GM23248 (cell line): ENCODE measurements around the gene CARS1. TPM values are rescaled to one million over a fixed set of nuclear protein-coding genes. Genes with fewer than 3 reads are reported as not detected.

Source experiments
- DNase-seq: peaks from one replicate; pipeline ENCODE4 v3.0.0-alpha.2; 2015
- H2AFZ ChIP-seq: fragments of 200-600 bp; sonication (generic); 2 replicates; pipeline ENCODE4 v1.6.1; 2016; ENCODE audit warnings: antibody characterized with exemption
- H3F3A ChIP-seq: fragments of 200-600 bp; sonication (generic); 2 replicates; pipeline ENCODE4 v1.6.1; 2016; ENCODE audit warnings: mild to moderate bottlenecking, antibody characterized with exemption, mixed run types; ENCODE audit not compliant: insufficient read depth
- H3K27ac ChIP-seq: fragments of 200-600 bp; sonication (generic); 2 replicates; pipeline ENCODE4 v1.5.1; 2016; ENCODE audit warnings: mild to moderate bottlenecking
- H3K27me3 ChIP-seq: fragments of 200-600 bp; sonication (generic); replicated peaks from 2 replicates; pipeline ENCODE4 v1.6.1; 2016; ENCODE audit warnings: mild to moderate bottlenecking; ENCODE audit not compliant: insufficient read depth
- H3K36me3 ChIP-seq: fragments of 200-600 bp; sonication (generic); 2 replicates; pipeline ENCODE4 v1.6.1; 2016; ENCODE audit warnings: low read depth, mild to moderate bottlenecking
- H3K4me1 ChIP-seq: fragments of 200-600 bp; sonication (generic); 2 replicates; pipeline ENCODE4 v1.6.1; 2016; ENCODE audit warnings: mild to moderate bottlenecking; ENCODE audit not compliant: insufficient read depth
- H3K4me2 ChIP-seq: fragments of 200-600 bp; sonication (generic); one replicate; pipeline ENCODE4 v1.6.1; 2016; ENCODE audit warnings: mild to moderate bottlenecking; ENCODE audit not compliant: unreplicated experiment
- H3K4me3 ChIP-seq: fragments of 200-600 bp; sonication (generic); 2 replicates; pipeline ENCODE4 v1.5.1; 2016; ENCODE audit warnings: mild to moderate bottlenecking
- H3K79me2 ChIP-seq: fragments of 200-600 bp; sonication (generic); 2 replicates; pipeline ENCODE4 v1.6.1; 2016; ENCODE audit warnings: mild to moderate bottlenecking; ENCODE audit not compliant: insufficient read depth
- H3K9ac ChIP-seq: fragments of 200-600 bp; sonication (generic); 2 replicates; pipeline ENCODE4 v1.6.1; 2016; ENCODE audit warnings: mild to moderate bottlenecking
- H3K9me2 ChIP-seq: fragments of 200-600 bp; sonication (generic); 2 replicates; pipeline ENCODE4 v1.6.1; 2016; ENCODE audit warnings: mixed run types, mild to moderate bottlenecking, moderate library complexity; ENCODE audit not compliant: insufficient read depth
- H3K9me3 ChIP-seq: fragments of 200-600 bp; sonication (generic); one replicate; pipeline ENCODE4 v1.6.1; 2017; ENCODE audit warnings: low read depth
- H4K20me1 ChIP-seq: fragments of 200-600 bp; sonication (generic); 2 replicates; pipeline ENCODE4 v1.6.0; 2016; ENCODE audit not compliant: insufficient read depth
- EZH2 ChIP-seq: fragments of 200-600 bp; sonication (generic); IDR thresholded peaks from 2 replicates; pipeline ENCODE4 v1.6.1; 2018; ENCODE audit warnings: antibody characterized with exemption, mild to moderate bottlenecking; ENCODE audit not compliant: insufficient read depth, poor library complexity, severe bottlenecking
- EZH2phosphoT487 ChIP-seq: fragments of 200-600 bp; sonication (generic); IDR thresholded peaks from 2 replicates; pipeline ENCODE4 v1.6.1; 2018; ENCODE audit warnings: antibody characterized with exemption, moderate library complexity, mild to moderate bottlenecking, low read depth; ENCODE audit not compliant: insufficient read depth
- WGBS, 2 experiments: methylation state at CpG; one replicate each; pipeline ENCODE4 v1.1.6; 2015 to 2017; ENCODE audit warnings: low lambda C conversion rate in 2 of 2, low coverage in 1 of 2; ENCODE audit errors: missing lambda C conversion rate in 2 of 2; 5-methylcytosine and 5-hydroxymethylcytosine counted together
- in situ Hi-C: fragments of 300-500 bp; cut with MboI; formaldehyde crosslinking; loops from 2 replicates; pipeline ENCODE4 v1.15.0; 2020
- polyA plus RNA-seq: library from polyadenylated mRNA; unstranded; fragments of >200 nt; fragmentation: Nextera tagmentation; extraction: Ambion mirVana; gene quantifications from 2 replicates; pipeline ENCODE4 v1.2.1, GENCODE V29; 2016
- total RNA-seq: library from RNA; depleted of rRNA; stranded (reverse); fragments of >200 nt; shearing (Covaris generic); gene quantifications from 2 replicates; pipeline ENCODE4 v1.2.3, GENCODE V29; 2014

The CARS1 gene
- total and polyA plus RNA-seq, 2 experiments from 2014 or later = 111 to 115 TPM

DNA sequence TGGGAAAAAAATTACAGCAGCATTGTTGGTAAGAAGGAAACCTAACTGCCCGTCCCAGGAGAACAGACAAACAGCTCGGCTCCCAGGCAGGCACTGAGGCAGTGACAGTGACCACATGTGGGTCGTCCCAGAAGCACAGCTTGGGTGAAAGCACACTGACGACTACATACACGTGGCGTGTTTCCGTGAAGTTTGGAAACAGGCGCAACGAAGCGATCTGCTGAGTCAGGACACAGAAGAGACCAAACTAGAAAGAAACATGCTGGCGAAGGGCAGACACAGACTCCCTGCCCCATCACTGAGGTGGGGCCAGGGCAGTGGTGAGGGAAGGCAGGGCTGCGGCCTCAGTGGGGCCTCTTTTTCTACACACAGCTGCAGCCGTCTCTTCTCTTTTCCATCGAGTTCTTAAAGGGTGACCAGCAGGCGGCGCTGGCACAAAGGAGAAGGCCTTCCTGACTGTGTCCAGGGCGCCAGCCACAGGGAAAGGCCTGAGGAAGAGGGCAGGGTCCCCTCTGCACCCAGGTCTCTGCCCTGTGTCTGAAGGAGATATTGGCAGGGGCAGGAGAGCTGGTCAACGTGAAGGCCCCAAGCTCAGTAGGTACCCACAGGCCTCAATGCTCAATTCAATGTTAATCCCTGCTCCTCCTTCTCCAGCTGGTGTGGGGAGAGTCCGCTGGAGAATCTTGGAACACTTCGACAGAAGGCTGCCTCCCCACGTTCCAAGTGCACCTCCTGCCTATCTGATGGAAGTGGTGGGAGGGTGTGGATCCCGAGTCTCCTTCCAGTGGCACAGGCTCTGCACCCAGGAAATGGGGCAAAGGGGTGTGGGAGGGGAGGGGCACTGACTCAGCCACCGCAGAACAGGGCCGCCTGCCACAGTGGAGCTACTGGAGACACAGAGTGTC is 19.9 kb downstream of the CARS1 start:
- in situ Hi-C loops = no loop called here
- no peak overlapping the region for H3K27ac ChIP-seq
- peaks cover 18% of the 10 kb centered on the region; the same call in 1 of the 2 replicates for H4K20me1 ChIP-seq
- H3K36me3 ChIP-seq = peaks cover 82% of the 10 kb centered on the region
- no peak overlapping the region for H3K4me3 ChIP-seq
- no peaks in the 10 kb centered on the region for H3K27me3 ChIP-seq
- no peaks in the 10 kb centered on the region for H3K4me1 ChIP-seq
- H3K79me2 ChIP-seq = peaks cover 92% of the 10 kb centered on the region
- 54% methylated on average over 24 of the region's 24 CpGs for WGBS, 2 experiments
- TF ChIP-seq EZH2 (no peak), EZH2phosphoT487 (no peak)
- H2AFZ ChIP-seq = no peak overlapping the region
- no peaks in the 10 kb centered on the region for H3K9me3 ChIP-seq
- peaks cover 6% of the 10 kb centered on the region; the same call in 1 of the 2 replicates for H3F3A ChIP-seq
- DNase-seq = peak; percentile 86
- no peak overlapping the region for H3K9ac ChIP-seq
- no peak overlapping the region for H3K4me2 ChIP-seq
- H3K9me2 ChIP-seq = no peaks in the 10 kb centered on the region

GRCh38 chr11:3036419-3036818 is 20.8 kb downstream of the CARS1 start:
- Histone ChIP-seq H3K36me3 (peaks cover 76% of the 10 kb centered on the region), H3K4me3 (no peak overlapping the region), H3F3A (peaks cover 6% of the 10 kb centered on the region; the same call in 1 of the 2 replicates), H3K27me3 (no peaks in the 10 kb centered on the region), H3K79me2 (peaks cover 89% of the 10 kb centered on the region), H3K9me2 (no peaks in the 10 kb centered on the region), H3K27ac (no peak overlapping the region), H3K4me1 (no peaks in the 10 kb centered on the region), H3K4me2 (no peak overlapping the region), H4K20me1 (peaks cover 11% of the 10 kb centered on the region; the same call in 1 of the 2 replicates), H3K9me3 (no peaks in the 10 kb centered on the region), H3K9ac (no peak overlapping the region), H2AFZ (no peak overlapping the region)
- 74 to 78% methylated on average over 5 of the region's 5 CpGs for WGBS, 2 experiments
- in situ Hi-C loops = no loop called here
- no peak for TF ChIP-seq EZH2phosphoT487
- no peak for TF ChIP-seq EZH2
- DNase-seq = no peak

DNA sequence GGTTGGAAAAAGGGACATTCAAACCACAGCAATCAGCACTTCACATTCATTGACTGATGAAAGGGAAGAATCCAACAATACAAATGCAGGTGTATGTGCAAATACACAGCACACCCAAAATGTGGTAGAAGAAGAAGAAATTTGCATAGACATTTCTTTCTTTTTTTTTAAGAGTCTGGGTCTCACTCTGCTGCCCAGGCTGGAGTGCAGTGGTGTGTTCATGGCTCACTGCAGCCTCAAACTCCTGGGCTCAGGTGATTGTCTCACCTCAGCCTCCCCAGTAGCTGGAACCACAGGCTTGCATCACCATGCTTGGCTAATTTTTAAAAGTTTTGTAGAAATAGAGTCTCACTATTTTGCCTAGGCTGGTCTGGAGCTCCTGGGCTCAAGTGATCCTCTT is 21.9 kb downstream of the CARS1 start:
- Histone ChIP-seq H3K36me3 (peaks cover 73% of the 10 kb centered on the region), H3K9me2 (no peaks in the 10 kb centered on the region), H4K20me1 (peaks cover 3% of the 10 kb centered on the region; the same call in 1 of the 2 replicates), H3K27ac (no peak overlapping the region), H3K4me3 (no peak overlapping the region), H3K4me1 (no peaks in the 10 kb centered on the region), H2AFZ (no peak overlapping the region), H3F3A (peaks cover 6% of the 10 kb centered on the region; the same call in 1 of the 2 replicates), H3K9ac (no peak overlapping the region), H3K27me3 (no peaks in the 10 kb centered on the region), H3K79me2 (peaks cover 89% of the 10 kb centered on the region), H3K9me3 (no peaks in the 10 kb centered on the region), H3K4me2 (no peak overlapping the region)
- TF ChIP-seq EZH2 (no peak), EZH2phosphoT487 (no peak)
- in situ Hi-C loops = no loop called here
- no peak for DNase-seq

DNA sequence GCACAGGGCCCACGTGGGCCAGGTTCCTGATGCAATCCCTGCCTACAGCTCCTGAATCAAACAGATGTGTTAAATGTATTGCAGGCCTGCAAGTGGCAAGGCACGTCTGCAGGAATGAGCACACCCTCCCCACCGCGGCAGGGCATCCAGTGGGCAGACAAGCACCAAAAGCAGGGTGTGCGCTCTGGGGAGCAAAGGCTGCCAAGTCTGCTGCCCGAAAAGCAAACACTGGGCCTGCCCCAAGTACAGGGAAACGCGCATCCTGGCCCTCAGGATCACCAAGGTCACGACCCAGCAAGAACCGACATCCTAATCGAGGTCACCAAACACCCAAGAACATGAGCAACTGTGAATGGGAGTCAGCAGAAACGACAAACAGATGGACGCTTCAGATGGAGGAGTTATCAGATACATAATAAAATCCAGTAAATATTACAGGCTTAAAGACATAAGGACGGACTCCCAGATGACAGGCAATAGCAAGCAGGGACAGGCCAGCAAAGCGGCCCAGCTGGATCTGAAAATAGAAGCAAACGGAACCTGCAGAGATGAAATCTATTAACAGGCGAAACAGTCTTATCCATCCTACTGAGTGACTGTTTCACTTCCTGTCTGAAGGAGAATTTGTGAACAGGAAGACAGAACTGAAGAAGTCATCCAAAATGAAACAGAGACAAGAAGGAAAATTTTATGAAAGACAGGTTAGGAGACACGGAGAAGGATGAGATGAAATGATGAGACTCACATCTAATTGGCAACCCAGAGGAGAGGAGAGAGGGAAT is 26.7 kb downstream of the CARS1 start:
- no peak overlapping the region for H3K4me2 ChIP-seq
- no peaks in the 10 kb centered on the region for H3K27me3 ChIP-seq
- WGBS, 2 experiments = 78 to 79% methylated on average over 18 of the region's 18 CpGs
- no peaks in the 10 kb centered on the region for H3K4me1 ChIP-seq
- peaks cover 62% of the 10 kb centered on the region for H3K36me3 ChIP-seq
- no peak for DNase-seq
- H3K9ac ChIP-seq = no peak overlapping the region
- no peak for TF ChIP-seq EZH2phosphoT487
- TF ChIP-seq EZH2 = no peak
- H2AFZ ChIP-seq = no peak overlapping the region
- peaks cover 71% of the 10 kb centered on the region for H3K79me2 ChIP-seq
- no peak overlapping the region for H3K27ac ChIP-seq
- in situ Hi-C loops = no loop called here
- H3K9me2 ChIP-seq = no peaks in the 10 kb centered on the region
- no peak overlapping the region for H3K4me3 ChIP-seq
- H3K9me3 ChIP-seq = no peaks in the 10 kb centered on the region
- H3F3A ChIP-seq = no peaks in the 10 kb centered on the region
- no peaks in the 10 kb centered on the region for H4K20me1 ChIP-seq
